ENCODE data around the gene WNT16. TPM values are rescaled to one million over a fixed set of nuclear protein-coding genes. Genes with fewer than 3 reads are reported as not detected.

The WNT16 gene
- total RNA-seq, 1 donor from 2014 or later = not detected

GRCh38 chr7:121339082-121339481 lies 10.3 kb downstream of the WNT16 start:
- no peak for DNase-seq (ENCODE audit: low spot score)
- no peak overlapping the region for H3K27ac Mint-ChIP-seq (ENCODE audit: unreplicated experiment)
- TF ChIP-seq CTCF (IDR thresholded peaks at IDR 0.05) = no peak

GRCh38 chr7:121341933-121342332 lies 13.1 kb downstream of the WNT16 start:
- DNase-seq (ENCODE audit: low spot score) = no peak
- Mint-ChIP-seq H3K9me3 (ENCODE audit: low read depth) (no peaks in the 10 kb centered on the region), H3K27ac (ENCODE audit: unreplicated experiment) (no peak overlapping the region), H3K27me3 (ENCODE audit: low read depth) (no peaks in the 10 kb centered on the region), H3K4me3 (ENCODE audit: unreplicated experiment) (no peak overlapping the region), H3K36me3 (ENCODE audit: low read depth) (peaks cover 4% of the 10 kb centered on the region), H3K4me1 (ENCODE audit: low read depth) (peaks cover 10% of the 10 kb centered on the region)
- TF ChIP-seq CTCF (IDR thresholded peaks at IDR 0.05) = no peak

More at GRCh38 chr7:121339082-121339481, 10.3 kb downstream of the WNT16 start:
- peaks cover 12% of the 10 kb centered on the region for H3K4me1 Mint-ChIP-seq (ENCODE audit: low read depth)
- H3K27me3 Mint-ChIP-seq (ENCODE audit: low read depth) = no peaks in the 10 kb centered on the region
- no peak overlapping the region for H3K4me3 Mint-ChIP-seq (ENCODE audit: unreplicated experiment)
- peaks cover 4% of the 10 kb centered on the region for H3K36me3 Mint-ChIP-seq (ENCODE audit: low read depth)
- H3K9me3 Mint-ChIP-seq (ENCODE audit: low read depth) = no peaks in the 10 kb centered on the region

- Mint-ChIP-seq H3K4me3 (ENCODE audit: unreplicated experiment) (no peak overlapping the region), H3K36me3 (ENCODE audit: low read depth) (peaks cover 10% of the 10 kb centered on the region), H3K4me1 (ENCODE audit: low read depth) (peaks cover 10% of the 10 kb centered on the region), H3K27me3 (ENCODE audit: low read depth) (no peaks in the 10 kb centered on the region), H3K9me3 (ENCODE audit: low read depth) (no peaks in the 10 kb centered on the region), H3K27ac (ENCODE audit: unreplicated experiment) (no peak overlapping the region)
- DNase-seq (ENCODE audit: low spot score) = no peak
- no peak for TF ChIP-seq CTCF (IDR thresholded peaks at IDR 0.05)
Measured at GRCh38 chr7:121342631-121343030, 13.8 kb downstream of the WNT16 start.

GRCh38 chr7:121343302-121343701 lies 14.5 kb downstream of the WNT16 start:
- Mint-ChIP-seq H3K27ac (ENCODE audit: unreplicated experiment) (no peak overlapping the region), H3K27me3 (ENCODE audit: low read depth) (no peaks in the 10 kb centered on the region), H3K4me1 (ENCODE audit: low read depth) (peaks cover 10% of the 10 kb centered on the region), H3K9me3 (ENCODE audit: low read depth) (no peaks in the 10 kb centered on the region), H3K4me3 (ENCODE audit: unreplicated experiment) (no peak overlapping the region), H3K36me3 (ENCODE audit: low read depth) (peaks cover 10% of the 10 kb centered on the region)
- TF ChIP-seq CTCF (IDR thresholded peaks at IDR 0.05) = no peak
- no peak for DNase-seq (ENCODE audit: low spot score)

- Mint-ChIP-seq H3K4me3 (ENCODE audit: unreplicated experiment) (no peak overlapping the region), H3K27ac (ENCODE audit: unreplicated experiment) (no peak overlapping the region), H3K36me3 (ENCODE audit: low read depth) (peaks cover 10% of the 10 kb centered on the region), H3K9me3 (ENCODE audit: low read depth) (no peaks in the 10 kb centered on the region), H3K4me1 (ENCODE audit: low read depth) (peaks cover 10% of the 10 kb centered on the region), H3K27me3 (ENCODE audit: low read depth) (no peaks in the 10 kb centered on the region)
- no peak for DNase-seq (ENCODE audit: low spot score)
- no peak for TF ChIP-seq CTCF (IDR thresholded peaks at IDR 0.05)
Measured at GRCh38 chr7:121344093-121344492, 15.3 kb downstream of the WNT16 start.
